ENCODE measurements around the gene KCNN3.
"Not testable (repeated sequence)": the region's sequence is repeated elsewhere in the genome, so short reads cannot be mapped to it uniquely, and the experiment has no call there.

KCNN3 gene

DNA sequence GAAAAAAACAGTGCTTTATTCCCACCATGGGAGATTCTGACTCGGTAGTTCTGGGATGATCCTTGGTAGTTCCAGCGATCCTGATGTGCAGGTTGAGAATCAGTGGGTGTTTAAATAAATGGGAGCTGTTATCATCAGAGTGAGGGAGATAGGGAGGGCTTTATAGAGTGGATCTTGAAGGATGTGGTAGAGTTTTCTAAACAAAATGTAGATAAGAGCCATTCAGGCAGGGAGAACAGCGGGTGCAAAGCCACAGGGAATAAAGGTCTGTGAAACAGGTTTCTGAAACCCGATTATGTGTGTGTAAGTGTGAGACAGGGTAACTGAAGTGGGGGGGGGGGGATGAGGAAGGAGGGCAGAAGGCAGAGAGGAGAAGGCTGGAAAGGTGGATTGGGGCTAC, 186.3 kb downstream of the KCNN3 start:
- no peaks in the 10 kb centered on the region for H3K36me3 ChIP-seq (ENCODE audit: control insufficient read depth, low read depth, low read length)
- H3K27me3 ChIP-seq (ENCODE audit: control insufficient read depth, insufficient read depth, low read length), result no peaks in the 10 kb centered on the region
- no peaks in the 10 kb centered on the region for H3K4me1 ChIP-seq (ENCODE audit: control insufficient read depth, low read depth, low read length)
- H3K9me3 ChIP-seq (ENCODE audit: control insufficient read depth, low read depth, low read length), result peaks cover 8% of the 10 kb centered on the region
- H3K9ac ChIP-seq (ENCODE audit: low read length), result no peak overlapping the region
- no peak overlapping the region for H3K4me3 ChIP-seq (ENCODE audit: low read length)
- no peak overlapping the region for H3K27ac ChIP-seq (ENCODE audit: low read length)

DNA sequence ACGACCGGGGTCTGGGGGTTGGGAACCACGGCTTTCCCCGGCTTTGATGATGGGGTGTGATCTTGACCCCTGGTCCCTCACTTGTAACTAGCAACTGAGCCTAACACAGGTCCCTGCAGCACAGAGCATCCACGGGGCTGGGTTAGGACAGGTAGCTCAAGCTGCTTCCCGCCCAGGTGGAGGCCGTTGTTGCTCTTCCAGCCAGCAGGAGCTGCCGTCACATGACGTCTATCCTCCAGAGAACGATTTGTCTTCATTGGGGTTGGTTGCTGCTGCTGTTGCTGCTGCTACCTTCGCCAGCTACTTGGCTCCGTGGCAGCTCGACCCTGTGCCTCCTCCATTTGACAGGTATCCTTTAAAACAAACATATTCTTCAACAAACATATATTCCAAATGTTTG, 187.8 kb downstream of the KCNN3 start:
- Histone ChIP-seq H3K9me3 (ENCODE audit: control insufficient read depth, low read depth, low read length) (peaks cover 8% of the 10 kb centered on the region), H3K4me3 (ENCODE audit: low read length) (no peak overlapping the region), H3K27me3 (ENCODE audit: control insufficient read depth, insufficient read depth, low read length) (no peaks in the 10 kb centered on the region), H3K27ac (ENCODE audit: low read length) (no peak overlapping the region), H3K36me3 (ENCODE audit: control insufficient read depth, low read depth, low read length) (no peaks in the 10 kb centered on the region), H3K9ac (ENCODE audit: low read length) (no peak overlapping the region), H3K4me1 (ENCODE audit: control insufficient read depth, low read depth, low read length) (no peaks in the 10 kb centered on the region)

DNA sequence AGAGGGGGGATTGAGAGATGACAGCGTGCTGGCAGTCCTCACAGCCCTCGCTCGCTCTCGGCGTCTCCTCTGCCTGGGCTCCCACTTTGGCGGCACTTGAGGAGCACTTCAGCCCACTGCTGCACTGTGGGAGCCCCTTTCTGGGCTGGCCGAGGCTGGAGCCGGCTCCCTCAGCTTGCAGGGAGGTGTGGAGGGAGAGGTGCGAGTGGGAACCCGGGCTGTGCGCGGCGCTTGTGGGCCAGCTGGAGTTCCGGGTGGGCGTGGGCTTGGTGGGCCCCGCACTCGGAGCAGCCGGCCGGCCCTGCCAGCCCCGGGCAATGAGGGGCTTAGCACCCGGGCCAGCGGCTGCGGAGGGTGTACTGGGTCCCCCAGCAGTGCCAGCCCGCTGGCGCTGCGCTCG, 192.2 kb downstream of the KCNN3 start:
- H3K27ac ChIP-seq (ENCODE audit: low read length); H3K27me3 ChIP-seq (ENCODE audit: control insufficient read depth, insufficient read depth, low read length); H3K36me3 ChIP-seq (ENCODE audit: control insufficient read depth, low read depth, low read length); H3K4me1 ChIP-seq (ENCODE audit: control insufficient read depth, low read depth, low read length); H3K4me3 ChIP-seq (ENCODE audit: low read length); H3K9ac ChIP-seq (ENCODE audit: low read length); H3K9me3 ChIP-seq (ENCODE audit: control insufficient read depth, low read depth, low read length): not testable (repeated sequence)

DNA sequence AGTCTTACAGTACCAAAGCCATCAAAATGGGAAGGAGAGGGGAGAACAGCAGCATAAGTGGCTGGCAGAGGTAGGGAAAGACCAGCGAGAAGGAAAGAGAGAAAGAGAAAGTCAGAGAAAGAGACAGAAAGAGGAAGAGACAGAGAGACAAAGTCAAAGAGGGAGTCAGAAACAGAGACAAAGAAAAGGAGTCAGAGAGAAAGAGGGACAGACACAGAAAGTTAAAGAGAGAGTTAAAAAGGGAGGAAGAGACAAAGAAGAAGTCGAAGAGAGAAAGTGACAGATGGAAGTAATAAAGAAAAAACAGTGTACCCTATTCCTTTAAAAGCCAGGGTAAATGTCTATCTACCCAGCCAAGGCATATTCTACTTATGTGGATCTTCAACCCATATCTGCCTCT, 193.2 kb downstream of the KCNN3 start:
- H3K9ac ChIP-seq (ENCODE audit: low read length); H3K27ac ChIP-seq (ENCODE audit: low read length); H3K27me3 ChIP-seq (ENCODE audit: control insufficient read depth, insufficient read depth, low read length); H3K4me3 ChIP-seq (ENCODE audit: low read length); H3K9me3 ChIP-seq (ENCODE audit: control insufficient read depth, low read depth, low read length); H3K36me3 ChIP-seq (ENCODE audit: control insufficient read depth, low read depth, low read length); H3K4me1 ChIP-seq (ENCODE audit: control insufficient read depth, low read depth, low read length): not testable (repeated sequence)

DNA sequence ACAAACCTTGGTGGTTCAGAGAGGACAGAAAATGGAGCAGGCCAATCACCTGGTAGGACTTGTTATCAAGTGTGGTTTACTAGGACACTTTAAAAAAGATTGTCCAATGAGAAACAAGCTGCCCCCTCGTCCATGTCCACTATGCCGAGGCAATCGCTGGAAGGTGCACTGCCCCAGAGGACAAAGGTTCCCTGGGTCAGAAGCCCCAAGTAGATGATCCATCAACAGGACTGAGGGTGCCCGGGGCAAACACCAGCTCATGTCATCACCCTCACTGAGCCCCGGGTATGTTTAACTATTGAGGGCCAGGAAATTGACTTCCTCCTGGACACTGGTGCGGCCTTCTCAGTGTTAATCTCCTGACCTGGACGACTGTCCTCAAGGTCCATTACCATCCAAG, 195.6 kb downstream of the KCNN3 start:
- H3K27me3 ChIP-seq (ENCODE audit: control insufficient read depth, insufficient read depth, low read length); H3K4me3 ChIP-seq (ENCODE audit: low read length); H3K27ac ChIP-seq (ENCODE audit: low read length); H3K4me1 ChIP-seq (ENCODE audit: control insufficient read depth, low read depth, low read length); H3K36me3 ChIP-seq (ENCODE audit: control insufficient read depth, low read depth, low read length); H3K9me3 ChIP-seq (ENCODE audit: control insufficient read depth, low read depth, low read length); H3K9ac ChIP-seq (ENCODE audit: low read length): not testable (repeated sequence)

DNA sequence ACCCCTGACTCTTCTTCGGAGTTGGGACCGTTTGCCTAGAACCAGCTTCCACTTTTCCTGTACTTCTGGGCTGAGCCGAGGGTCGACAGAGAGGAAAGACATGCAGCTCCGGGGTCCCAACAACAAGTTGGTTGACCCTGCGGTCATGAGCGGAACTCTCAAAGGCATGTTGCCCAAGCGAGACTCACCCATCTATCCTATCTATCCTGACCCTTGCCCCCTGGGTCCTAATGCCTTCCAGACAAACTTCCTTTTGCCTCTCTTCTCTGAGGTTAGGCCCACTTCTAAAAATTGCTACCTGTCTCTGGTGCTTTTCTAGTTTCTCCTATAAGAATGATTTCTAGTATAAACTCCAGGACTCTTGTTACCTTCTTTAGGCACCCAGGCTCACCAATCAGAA, 197.8 kb downstream of the KCNN3 start:
- H3K27ac ChIP-seq (ENCODE audit: low read length); H3K36me3 ChIP-seq (ENCODE audit: control insufficient read depth, low read depth, low read length); H3K4me1 ChIP-seq (ENCODE audit: control insufficient read depth, low read depth, low read length); H3K9ac ChIP-seq (ENCODE audit: low read length); H3K4me3 ChIP-seq (ENCODE audit: low read length); H3K27me3 ChIP-seq (ENCODE audit: control insufficient read depth, insufficient read depth, low read length); H3K9me3 ChIP-seq (ENCODE audit: control insufficient read depth, low read depth, low read length): not testable (repeated sequence)

DNA sequence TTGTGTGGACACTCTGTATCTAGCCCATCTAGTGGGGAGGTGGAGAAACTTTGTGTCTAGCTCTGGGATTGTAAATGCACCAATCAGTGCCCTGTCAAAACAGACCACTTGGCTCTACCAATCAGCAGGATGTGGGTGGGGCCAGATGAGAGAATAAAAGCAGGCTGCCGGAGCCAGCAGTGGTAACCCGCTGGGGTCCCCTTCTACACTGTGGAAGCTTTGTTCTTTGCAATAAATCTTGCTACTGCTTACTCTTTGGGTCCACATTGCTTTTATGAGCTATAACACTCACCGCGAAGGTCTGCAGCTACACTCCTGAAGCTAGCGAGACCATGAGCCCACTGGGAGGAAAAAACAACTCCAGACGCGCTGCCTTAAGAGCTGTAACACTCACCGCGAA, 198.7 kb downstream of the KCNN3 start:
- H3K9me3 ChIP-seq (ENCODE audit: control insufficient read depth, low read depth, low read length); H3K9ac ChIP-seq (ENCODE audit: low read length); H3K27ac ChIP-seq (ENCODE audit: low read length); H3K4me3 ChIP-seq (ENCODE audit: low read length); H3K27me3 ChIP-seq (ENCODE audit: control insufficient read depth, insufficient read depth, low read length); H3K36me3 ChIP-seq (ENCODE audit: control insufficient read depth, low read depth, low read length); H3K4me1 ChIP-seq (ENCODE audit: control insufficient read depth, low read depth, low read length): not testable (repeated sequence)

DNA sequence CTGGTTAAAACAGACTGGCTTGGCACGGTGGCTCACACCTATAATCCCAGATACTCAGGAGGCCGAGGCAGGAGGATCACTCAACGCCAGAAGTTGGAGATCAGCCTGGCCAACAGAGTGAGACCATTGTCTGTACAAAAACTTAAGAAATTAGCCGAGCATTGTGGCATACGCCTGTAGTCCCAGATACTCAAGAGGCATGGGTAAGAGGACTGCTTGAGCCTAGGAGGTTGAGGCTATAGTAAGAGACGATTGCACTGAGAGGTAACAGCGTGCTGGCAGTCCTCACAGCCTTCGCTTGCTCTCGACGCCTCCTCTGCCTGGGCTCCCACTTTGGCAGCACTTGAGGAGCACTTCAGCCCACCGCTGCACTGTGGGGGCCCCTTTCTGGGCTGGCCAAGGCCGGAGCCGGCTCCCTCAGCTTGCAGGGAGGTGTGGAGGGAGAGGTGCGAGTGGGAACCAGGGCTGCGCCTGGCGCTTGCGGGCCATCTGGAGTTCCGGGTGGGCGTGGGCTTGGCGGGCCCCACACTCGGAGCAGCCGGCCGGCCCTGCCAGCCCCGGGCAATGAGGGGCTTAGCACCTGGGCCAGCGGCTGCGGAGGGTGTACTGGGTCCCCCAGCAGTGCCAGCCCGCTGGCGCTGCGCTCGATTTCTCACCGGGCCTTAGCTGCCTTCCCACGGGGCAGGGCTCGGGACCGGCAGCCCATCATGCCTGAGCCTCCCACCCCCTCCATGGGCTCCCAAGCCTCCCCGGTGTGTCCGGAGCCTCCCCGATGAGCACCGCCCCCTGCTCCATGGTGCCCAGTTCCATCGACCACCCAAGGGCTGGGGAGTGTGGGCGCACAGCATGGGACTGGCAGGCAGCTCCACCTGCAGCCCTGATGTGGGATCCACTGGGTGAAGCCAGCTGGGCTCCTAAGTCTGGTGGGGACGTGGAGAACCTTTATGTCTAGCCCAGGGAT, 199.5 kb downstream of the KCNN3 start:
- H3K9me3 ChIP-seq (ENCODE audit: control insufficient read depth, low read depth, low read length); H3K9ac ChIP-seq (ENCODE audit: low read length); H3K36me3 ChIP-seq (ENCODE audit: control insufficient read depth, low read depth, low read length); H3K4me1 ChIP-seq (ENCODE audit: control insufficient read depth, low read depth, low read length); H3K27ac ChIP-seq (ENCODE audit: low read length); H3K4me3 ChIP-seq (ENCODE audit: low read length); H3K27me3 ChIP-seq (ENCODE audit: control insufficient read depth, insufficient read depth, low read length): not testable (repeated sequence)

DNA sequence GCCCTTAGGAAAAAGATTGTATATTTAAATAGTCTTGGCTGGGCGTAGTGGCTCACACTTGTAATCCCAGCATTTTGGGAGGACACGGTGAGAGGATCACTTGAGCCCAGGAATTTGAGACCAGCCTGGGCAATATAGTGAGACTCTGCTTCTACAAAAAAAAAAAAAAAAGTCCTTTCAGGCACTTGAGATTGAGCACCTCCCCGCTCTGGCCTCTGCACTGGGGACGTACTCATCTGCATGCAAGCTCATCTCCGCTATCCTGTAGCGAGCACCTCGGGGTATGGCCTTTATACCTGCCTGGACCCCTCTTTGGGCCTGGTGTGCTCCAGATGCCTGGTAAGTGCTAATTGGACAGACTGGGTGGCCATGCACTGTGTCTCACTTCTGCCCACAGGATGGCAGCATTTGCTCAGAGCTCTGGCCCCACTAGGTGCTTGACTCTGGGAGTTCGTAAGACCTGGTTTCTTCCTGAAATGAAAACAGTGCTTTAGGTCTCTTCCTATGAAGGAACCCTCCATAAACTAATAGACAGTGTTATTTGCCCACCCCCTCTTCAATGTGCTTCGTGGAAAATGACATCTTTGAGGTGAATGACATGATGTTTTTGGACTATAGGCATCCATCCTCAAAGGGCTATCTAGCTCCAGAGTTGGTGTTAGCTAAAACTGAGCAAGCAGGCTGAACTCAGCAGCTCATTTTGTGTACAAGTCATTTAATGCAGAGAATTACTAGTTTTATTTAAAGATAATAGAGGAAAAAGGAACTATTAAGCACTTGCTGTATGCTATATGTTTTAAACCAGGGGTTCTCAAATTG, 200.4 kb downstream of the KCNN3 start:
- H3K4me3 ChIP-seq (ENCODE audit: low read length), result no peak overlapping the region
- no peak overlapping the region for H3K27ac ChIP-seq (ENCODE audit: low read length)
- no peaks in the 10 kb centered on the region for H3K27me3 ChIP-seq (ENCODE audit: control insufficient read depth, insufficient read depth, low read length)
- no peaks in the 10 kb centered on the region for H3K4me1 ChIP-seq (ENCODE audit: control insufficient read depth, low read depth, low read length)
- no peak overlapping the region for H3K9ac ChIP-seq (ENCODE audit: low read length)
- no peaks in the 10 kb centered on the region for H3K9me3 ChIP-seq (ENCODE audit: control insufficient read depth, low read depth, low read length)
- no peaks in the 10 kb centered on the region for H3K36me3 ChIP-seq (ENCODE audit: control insufficient read depth, low read depth, low read length)

DNA sequence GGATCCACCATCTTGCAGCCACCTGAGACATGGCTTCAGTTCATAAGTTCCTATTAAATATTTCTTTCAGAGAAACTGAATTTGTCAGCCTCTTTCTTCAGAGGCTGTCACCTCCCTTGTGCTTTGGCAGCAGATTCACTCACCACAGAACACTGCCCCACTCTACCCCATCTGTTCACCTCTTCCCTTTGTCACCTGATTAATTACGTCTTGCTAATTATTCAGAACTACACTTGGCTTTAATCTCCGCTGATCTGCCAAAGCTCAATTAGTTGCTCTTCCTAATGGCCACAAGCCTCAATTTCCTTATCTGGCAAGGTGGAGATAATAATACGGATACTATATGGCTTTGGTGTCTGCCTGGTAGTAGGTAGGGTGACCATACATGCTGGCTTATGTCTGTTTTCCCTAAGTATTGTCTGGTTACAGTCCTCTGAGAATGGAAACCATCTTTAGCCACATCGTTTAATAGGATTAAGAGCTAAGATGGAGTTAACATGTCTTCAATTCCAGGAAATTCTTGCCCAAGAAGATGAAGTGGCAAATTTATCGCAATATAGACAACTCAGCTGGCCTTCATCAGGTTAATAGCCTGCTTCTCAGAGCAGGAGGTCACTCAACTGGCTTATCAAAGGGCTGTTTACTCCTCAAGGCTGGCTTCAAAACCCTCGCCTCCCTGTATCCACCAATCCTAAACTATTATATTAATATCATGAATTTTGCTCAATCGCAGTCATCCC, 203.9 kb downstream of the KCNN3 start:
- Histone ChIP-seq H3K27ac (ENCODE audit: low read length) (no peak overlapping the region), H3K9ac (ENCODE audit: low read length) (no peak overlapping the region), H3K27me3 (ENCODE audit: control insufficient read depth, insufficient read depth, low read length) (no peaks in the 10 kb centered on the region), H3K36me3 (ENCODE audit: control insufficient read depth, low read depth, low read length) (no peaks in the 10 kb centered on the region), H3K9me3 (ENCODE audit: control insufficient read depth, low read depth, low read length) (no peaks in the 10 kb centered on the region), H3K4me3 (ENCODE audit: low read length) (no peak overlapping the region), H3K4me1 (ENCODE audit: control insufficient read depth, low read depth, low read length) (no peaks in the 10 kb centered on the region)

DNA sequence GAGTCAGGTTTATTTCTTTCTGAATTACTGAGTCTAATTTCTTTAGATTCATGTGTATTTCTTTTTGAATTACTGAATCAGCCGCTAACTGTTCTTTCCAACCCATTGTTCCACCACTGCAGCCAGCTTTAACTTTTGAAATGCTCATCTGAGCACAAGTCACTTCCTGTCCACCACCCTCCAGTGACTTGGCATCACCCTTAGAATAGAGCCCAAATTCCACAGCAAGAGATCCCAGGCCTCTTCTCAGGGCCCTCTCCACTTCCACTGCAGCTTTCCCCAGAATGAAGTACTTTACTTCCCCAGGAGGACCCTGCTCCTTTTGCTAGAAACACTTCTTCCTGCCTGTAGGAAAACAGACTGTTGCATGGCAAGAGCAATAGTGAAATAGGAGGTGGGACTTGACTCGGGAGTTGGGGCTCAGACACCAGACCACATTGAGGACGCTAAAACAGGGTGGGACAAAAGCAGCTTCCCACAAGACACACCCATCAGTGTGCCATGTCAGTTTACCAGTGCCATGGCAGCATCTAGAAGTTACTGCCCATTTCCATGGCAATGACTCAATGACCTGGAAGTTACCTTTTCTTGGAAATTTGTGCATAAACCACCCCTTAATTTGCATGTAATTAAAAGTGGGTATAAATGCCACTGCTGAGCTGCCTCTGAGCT, 205.6 kb downstream of the KCNN3 start:
- H3K9ac ChIP-seq (ENCODE audit: low read length), result no peak overlapping the region
- H3K36me3 ChIP-seq (ENCODE audit: control insufficient read depth, low read depth, low read length), result no peaks in the 10 kb centered on the region
- no peaks in the 10 kb centered on the region for H3K4me1 ChIP-seq (ENCODE audit: control insufficient read depth, low read depth, low read length)
- H3K27ac ChIP-seq (ENCODE audit: low read length), result no peak overlapping the region
- no peak overlapping the region for H3K4me3 ChIP-seq (ENCODE audit: low read length)
- no peaks in the 10 kb centered on the region for H3K9me3 ChIP-seq (ENCODE audit: control insufficient read depth, low read depth, low read length)
- no peaks in the 10 kb centered on the region for H3K27me3 ChIP-seq (ENCODE audit: control insufficient read depth, insufficient read depth, low read length)
